ENCODE results near the gene AFAP1L1.

AFAP1L1 gene

DNA sequence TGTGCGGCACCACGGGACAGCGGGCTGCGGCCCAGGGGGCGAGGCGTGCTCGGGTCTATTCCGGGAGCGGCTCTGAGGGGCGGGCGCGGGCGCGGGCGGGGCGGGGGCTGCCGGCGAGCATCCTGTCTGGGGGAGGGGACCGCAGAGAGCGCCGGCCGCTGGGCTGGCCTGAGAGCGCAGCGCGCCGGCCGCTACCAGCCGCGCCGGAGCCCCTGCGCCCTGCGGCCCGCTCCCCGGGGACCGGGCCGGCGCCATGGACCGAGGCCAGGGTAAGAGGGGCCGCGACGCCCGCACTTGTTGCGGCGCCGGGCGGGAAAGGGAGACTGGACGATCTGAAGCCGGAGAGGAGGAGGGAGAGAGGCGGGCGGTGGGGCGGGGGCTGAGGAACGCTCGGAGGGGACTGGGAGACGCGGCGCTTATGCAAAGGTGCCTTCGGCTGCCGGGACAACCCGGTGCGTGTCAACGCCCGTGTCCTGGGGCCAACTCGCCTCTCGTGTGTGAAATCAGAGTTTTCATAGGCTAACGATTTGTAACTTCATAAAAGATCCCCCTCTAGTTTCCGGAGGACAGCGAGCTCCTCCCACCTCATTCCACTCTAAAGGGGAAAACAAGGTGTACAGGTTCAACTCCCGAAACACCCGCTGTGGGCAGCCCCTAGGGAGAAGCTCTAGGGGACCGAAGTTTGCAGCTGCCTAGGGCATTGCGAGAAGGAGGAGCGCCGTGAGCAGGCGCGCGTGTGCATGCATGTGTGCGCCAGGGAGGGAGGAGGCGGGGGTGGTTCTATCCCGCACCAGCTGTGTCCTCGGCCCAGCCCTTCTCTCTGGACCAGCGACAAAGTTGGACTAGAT, at the start of gene AFAP1L1:
Gene AFAP1L1 (plus strand): TSS at position 144 of the 848 bp plus-strand sequence. CDS start 110 bp downstream, at position 254.
- peak; percentile 15 for DNase-seq

DNA sequence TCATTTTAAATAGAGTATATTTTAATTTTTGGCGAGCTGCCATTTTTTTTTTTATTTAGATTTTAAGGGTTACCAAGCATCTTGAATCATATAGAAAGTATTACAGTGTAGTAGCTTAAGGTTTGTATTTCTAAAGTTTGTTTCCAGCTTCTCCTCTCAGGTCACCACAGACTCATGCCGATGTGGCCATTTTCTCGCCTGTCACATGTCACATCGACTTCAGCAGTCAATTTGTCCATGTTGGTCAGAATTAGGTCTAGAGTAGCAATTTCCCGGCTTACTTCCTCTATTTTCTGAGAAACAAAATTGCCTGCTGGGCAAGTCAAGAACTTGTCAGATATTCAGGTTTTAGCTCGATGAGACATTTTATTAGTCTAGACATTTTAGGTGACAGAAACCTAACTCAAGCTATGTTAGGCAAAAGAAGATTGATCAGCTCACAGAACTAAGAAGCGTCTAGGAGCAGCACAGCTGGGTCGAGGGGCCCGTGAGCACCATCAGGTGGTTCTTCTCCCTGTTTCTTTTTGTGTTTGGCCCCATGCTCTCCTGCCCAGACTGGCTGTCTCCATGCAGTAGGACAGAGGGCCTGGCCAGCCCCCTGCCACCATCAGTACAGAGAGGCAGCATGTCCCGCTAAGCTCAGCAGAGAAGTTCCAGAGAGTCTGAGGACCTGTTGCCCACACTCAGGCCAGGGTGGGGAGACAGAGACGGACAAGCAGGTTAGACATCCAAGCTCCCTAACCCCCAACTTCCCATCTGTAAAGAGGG, 48.4 kb upstream of the AFAP1L1 start:
- no peak for DNase-seq

DNA sequence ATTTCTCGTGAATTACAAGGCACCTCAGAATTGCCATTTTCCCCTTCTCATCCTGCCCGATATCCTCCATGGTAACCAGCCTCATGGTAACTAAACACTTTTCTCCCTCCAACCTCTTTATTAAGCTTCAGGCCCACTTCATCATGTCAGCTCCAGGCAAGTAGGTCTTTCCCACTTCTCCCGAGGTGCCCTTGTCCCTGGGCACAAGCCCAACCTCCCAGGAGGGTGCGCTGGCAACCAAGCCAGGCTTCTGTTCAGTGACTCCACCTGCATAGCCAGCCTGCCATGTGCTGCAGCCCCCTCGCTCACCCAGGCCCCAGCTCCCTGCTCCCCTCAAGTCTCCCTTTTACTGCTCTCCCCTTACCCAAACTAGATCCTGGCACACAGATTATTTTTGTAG, 47.4 kb upstream of the AFAP1L1 start:
- DNase-seq, result no peak

DNA sequence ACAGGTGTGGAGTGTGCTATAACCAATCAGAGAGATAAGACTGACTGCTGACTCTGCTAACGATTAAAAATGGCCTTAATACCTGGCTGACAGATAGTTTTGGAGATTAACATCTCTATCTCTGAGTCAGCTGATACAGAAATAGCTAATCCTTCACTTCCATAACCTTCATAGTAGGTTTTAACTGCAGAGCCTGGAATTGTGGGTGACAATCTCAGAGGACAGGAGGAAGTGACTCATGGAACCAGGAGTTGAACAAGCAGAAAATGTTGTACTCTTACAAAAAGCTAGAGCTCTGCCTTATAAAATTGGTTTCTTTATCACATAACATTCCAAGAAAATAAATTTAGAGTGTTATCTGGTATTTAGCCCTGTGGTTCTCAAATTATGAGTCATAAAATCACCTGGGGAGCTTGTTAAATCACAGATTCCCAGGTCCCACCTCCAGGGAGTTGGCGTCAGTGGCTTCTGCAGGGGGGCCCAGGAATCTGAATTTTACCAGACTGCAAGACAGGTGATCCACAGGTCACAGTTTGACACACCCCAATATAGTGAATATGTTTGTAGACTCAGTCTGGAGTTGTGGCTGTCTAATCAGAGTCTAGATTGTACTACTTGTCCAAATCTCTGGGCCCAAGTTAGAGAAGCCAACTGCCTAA, 44.4 kb upstream of the AFAP1L1 start:
- DNase-seq, result no peak

DNA sequence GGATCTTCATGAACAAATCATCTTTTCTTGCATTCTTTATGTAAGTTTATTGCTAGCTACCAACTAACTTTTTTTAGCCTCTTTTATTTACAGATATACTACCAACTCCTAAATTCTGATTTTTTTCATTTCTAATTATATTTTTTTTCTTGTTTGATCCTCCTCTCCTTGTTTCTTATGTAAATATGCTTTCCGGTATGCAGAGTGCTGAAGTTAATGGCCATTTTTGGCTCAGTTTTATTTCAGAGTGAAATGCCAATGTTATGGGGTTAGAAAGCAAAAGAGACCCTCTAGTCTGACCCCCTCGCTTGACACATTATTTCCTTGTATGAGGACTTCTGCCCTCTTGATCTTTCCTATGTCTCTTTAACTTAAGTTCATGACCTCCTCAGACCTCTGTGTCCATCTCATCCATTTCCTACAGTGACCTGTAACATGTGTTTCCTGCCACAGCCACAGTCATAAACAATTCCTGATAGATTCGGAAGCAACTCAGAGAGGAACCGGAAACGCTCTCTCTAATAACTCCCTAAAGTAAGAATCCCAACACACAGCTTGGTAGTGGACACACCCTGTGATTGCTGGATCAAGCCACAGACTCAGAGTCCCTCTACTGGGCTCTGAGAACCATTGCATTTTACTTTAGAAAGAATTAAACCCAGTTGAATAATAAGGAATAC, 42.9 kb upstream of the AFAP1L1 start:
- DNase-seq, result no peak

DNA sequence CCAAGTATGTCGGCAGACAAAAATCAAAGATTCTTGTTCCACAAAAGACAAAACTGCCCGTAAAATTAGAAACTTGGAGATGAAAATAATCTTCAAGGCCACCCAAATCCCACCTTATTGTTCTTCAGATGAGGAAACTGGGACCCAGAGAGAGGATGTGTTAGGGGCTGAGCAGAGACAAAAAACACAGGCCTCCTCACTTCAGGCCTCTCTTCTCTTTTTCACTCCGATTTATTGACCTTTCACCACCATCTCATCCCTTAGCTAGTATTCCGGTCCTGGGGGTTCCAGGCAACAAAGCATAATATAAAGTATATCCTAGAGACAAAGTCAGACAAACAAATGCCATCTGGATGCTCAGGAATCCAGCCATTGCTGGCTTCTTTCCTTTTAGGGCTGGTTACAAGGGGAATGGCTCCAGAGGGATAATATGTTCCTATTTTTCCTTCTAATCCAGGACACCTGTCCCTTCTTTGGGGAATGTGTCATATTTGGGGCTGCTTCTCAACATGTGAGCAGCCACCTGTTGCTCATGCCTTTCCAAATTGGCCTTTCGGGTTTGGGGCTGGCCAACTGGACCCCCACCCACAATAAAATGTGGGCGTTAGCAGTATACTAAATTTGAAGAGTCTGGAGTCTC, 42.2 kb upstream of the AFAP1L1 start:
- no peak for DNase-seq

DNA sequence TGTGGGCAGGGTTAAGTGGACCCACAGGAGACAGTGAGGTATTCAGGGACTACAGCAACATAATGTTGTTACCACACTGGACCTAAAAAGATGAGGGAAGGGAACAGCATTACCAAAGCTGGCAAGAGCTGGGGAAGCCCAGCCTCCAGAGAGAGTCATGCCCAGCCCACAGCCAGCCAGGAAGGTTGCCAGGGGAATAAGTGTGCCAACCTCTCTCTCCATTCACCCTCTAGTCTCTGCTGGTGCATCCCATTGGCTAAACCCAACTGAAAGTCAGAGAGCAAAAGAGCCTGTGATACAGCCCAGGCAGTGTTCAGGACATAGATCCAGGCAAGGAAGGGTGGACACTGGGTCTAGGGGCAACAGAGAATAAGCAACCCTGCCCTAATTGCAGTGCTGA, 35.8 kb upstream of the AFAP1L1 start:
- no peak for DNase-seq

DNA sequence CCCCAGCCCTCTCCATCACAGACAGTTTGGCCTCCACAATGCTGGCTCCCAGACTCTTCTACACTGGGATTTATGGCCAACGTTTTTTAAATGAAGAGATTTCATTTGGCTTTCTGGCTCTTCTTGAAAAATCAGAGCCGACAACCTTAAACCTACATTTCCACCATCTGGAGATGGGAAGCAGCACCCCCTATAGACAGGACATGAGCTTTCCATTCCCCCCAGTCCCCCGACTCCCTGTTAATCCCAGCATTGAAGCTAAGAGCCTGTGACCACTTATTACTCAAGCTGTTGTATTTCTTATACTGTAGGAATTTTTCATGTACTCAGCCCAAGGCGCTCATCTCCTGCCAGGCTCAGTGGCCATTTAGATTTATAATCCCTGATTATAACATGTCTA, 34.0 kb upstream of the AFAP1L1 start:
- DNase-seq, result no peak

DNA sequence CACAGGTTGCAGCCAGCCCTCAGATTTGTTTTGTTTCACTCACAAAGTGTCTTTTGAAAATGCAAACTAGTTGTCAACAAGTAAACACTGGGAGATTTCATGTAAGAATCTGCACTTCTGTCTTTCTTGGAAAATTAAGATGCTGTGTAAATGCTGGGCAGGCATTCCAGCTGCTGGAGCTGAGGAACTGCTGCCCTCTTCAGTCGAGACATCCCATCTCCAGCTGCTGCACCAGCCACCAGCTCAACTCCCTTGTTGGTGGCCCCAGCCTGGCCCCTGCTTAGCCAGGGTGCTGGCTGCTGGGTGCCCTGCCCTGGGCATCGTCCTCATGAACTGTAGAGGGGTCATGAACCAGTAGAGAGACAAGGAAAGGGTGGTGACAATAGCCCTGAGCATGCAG, 33.1 kb upstream of the AFAP1L1 start:
- no peak for DNase-seq

DNA sequence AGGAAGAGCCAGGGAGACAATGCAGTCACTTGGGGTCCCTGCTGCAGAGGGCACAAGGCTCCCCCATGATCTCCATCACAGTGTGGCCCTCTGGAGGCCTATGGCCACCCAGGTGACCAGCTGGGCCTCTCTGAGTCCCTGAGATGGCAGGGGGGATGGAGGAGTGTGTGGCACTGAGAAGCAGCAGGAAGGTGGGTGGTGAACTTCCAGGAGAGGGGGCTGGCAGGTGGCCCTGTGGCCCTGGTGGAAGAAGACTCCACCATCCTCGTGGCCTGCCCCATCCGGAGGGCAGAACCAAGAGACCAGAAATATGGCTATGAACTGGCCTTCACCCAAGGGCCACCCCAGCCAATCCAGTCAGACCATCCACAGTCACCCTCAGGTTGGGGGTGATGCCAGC, 31.7 kb upstream of the AFAP1L1 start:
- DNase-seq, result peak; percentile 8

DNA sequence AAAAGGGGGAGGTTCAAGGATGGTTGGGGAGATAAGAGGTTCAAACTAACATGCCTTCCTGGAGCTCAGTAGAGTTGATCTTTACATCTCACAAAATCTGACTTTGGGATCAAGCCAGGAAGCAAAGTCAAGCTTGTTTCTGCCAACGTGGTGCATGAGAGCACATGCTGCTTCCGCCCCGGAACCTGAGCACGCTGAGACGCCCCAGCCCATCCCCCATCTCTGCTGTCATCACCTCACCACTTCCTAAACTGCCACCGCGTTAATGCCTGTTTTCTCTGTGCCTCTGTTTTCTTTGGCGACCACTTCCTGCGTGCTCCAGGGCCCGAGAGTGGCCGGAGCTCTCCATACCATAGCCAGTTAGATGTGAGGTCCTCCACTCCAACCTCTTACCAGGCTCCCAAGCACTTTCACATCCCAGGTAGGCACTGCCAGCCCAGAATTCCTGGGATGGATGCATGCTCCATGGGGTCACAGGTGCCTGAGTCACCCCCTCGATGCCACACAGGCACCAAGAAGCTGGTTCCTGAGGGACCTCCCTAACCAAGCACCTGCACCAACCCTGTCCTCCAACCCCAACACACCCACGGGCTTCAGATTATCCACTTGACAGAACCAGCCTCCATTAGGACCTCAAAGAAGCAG, 31.2 kb upstream of the AFAP1L1 start:
- DNase-seq, result peak; percentile 71

DNA sequence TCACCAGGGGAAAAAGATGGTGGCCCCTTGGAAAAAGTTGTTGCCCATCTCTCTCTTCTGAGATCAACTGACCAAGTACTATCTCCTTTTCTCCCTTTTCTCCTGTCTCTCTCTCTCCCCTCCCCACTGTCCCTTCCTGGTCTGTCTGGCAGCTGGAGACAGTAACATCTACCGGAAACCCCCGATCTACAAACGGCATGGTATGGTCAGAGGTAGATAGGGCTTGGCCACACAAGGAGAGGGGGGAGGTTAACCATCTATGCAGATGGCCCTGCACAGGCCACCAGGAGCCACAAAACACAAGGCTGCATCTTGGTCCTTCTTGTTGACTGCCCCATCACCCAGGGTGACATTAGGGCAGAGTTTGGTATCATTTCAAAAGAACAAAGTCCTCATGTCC, 29.3 kb upstream of the AFAP1L1 start:
- DNase-seq, result no peak

DNA sequence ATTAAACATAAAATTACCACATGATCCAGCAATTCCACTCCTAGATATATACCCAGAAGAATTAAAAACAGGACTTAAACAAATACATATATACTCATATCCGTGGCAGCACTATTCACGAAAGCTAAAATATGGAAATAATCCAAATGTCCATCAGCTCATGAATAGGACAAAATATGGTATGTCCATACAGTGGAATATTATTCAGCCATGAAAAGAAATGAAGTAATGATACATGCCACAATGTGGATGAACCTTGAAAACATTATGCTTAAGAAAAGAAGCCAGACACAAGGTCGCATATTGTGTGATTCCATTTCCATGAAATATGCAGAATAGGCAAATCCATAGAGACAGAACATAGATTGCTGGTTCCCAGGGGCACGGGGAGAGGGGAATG, 24.8 kb upstream of the AFAP1L1 start:
- no peak for DNase-seq

DNA sequence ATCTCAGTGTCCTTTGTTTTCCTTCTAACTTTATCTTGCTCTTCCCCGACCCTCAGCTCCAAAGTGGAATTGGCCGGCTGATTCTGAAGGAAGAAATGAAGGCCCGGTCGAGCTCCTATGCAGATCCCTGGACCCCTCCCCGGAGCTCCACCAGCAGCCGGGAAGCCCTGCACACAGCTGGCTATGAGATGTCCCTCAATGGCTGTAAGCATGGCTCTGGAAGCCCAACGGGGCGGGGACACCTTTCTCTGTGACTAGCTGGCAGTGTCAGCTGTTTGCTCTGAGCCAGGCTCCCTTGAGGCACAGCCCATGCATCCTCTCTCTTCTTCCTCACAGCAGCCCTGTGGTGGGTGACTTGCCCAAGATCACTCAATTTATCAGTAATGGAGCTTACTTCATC, 23.9 kb upstream of the AFAP1L1 start:
- DNase-seq, result no peak

DNA sequence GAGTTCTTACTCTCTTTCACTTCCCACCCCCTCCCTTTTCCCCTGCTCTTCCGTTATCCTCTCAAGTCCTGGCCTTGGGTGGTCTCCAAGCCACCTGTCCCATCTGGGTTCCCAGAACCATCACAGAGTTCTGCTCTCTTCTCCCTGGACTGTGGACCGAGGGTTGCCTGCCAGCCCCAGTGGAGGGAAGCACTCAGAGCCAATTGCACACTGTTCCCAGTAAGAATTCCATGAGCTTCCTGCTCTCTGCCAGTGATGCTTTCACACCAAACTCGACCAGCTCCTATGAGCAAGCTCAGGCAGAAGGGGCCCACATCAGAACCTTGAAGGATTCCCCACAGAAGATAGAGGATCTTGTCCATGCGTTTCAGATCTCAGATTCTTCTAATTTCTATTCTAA, 20.1 kb upstream of the AFAP1L1 start:
- DNase-seq, result no peak

DNA sequence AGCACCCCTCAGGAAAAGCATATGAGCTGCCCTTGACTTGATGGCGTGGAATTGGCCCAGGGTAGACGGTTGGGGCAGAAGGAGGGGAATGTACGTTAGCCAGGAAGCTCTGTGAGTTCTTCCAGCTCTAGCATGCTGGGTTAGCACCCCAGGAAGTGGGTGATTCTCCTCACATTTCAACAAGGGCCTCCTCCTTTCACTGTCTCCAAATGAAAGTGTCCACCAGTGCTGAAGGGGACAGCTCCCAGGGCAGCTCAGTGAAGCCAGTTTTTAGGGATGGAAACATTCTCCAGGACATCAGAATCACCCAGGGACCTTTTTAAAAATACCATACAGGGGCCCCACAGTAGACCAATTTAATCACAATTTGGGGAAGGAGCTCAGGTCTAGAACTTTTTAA, 17.2 kb upstream of the AFAP1L1 start:
- no peak for DNase-seq

DNA sequence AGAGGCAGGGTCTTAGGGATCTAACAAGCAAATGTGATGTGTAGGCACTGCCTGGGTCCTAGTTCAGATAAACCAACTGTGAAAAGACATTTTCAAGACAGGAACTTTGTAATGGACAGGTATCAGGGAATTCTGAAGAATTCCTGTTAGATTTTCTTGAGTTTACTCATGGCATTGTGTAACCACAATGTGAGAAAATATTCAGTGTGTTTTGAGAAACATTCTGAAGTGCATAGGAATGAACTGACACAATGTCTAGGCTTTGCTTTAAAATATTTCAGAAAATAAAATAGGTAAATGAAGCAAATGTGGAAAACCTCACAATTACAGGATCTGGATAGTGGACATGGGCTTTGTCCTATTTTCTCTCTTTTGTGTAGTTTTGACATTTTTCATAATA, 15.2 kb upstream of the AFAP1L1 start:
- no peak for DNase-seq

DNA sequence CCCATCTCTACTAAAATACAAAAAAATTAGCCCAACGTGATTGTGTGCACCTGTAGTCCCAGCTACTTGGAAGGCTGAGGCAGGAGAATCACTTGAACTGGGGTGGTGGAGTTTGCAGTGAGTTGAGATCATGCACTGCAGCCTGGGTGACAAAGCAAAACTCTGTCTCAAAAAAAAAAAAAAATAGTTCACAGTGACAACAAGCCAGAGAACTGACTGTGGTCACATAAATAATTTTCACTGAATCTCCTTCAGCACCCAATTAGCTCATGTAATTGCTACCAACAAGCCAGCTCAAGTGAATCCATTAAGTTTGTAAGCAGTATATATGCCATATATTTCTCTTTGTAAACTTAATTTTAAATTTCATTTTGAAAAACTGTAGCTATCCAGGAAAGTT, 14.5 kb upstream of the AFAP1L1 start:
- no peak for DNase-seq

DNA sequence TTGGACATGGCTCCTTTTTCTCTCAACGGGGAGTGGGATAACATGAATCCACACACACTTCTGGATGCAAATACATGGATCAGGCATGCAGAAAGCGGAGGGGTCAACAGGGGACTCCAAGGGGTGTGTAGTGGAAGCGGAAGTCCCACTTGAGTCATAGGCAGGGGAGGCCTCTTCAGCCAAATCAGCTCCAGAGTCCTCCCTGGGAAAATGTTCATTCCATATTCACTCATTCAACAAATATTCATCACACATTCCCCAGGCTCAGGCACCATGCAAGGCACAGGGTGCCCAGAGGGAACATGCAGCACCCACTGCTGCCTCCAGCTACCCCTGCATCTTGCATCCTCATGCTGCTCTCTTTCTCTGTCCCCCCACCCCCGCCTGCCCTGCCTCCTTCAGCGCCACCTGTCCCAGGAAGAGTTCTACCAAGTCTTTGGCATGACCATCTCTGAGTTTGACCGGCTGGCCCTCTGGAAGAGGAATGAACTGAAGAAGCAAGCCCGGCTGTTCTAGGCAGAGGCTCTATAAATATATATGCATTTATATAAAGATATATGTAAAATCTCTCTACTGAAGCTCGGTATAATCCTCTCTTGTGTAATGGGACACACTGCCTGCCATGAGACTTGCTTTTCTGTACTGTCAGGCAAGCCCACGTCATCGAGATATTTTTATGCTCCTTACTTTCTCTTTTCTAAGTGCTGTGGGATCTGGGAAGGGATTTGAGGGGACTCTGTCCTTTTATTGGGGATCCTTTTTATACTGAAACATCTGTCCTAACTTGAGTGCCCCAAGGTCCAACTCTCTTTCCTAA, 13.6 kb upstream of the AFAP1L1 start:
- DNase-seq, result no peak

DNA sequence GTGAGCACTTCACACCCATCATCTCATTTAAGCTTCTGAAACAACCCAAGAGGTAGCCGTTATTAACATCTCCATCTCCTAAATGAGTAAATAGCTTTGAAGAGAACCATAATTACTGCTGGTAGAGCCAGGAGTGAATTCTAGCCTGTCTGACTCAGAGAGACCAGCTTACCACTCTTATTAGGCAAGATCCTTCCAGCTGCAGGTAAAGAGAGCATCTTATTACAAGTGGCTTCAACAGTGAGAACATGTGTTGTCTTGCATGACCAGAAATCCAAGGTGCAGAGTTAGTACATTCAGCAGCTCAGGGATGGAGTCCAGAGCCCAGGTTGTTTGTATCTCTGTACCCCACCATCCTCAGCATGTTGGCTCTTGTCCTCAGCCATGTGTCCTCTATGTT, 10.9 kb upstream of the AFAP1L1 start:
- DNase-seq, result no peak

DNA sequence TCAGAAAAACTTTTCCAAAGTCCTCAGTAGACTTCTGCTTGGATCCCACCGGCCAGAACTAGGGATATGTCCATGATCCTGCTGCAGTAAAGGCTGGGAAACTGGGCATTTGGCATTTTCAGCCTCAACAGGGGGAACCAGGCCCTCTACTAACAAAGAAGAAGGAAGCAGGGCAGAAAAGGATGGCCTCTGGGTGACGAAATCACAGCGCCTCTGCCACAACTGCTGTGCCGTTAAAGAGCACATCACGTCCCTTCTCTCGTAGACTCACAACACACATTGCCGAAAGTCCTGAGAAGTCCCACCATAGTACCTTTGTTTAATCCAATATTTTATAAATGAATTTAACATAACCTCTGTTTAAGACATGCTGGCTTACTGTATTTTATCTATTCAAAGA, 10.4 kb upstream of the AFAP1L1 start:
- DNase-seq, result no peak

Data from stimulated activated CD4-positive, alpha-beta T cell treated with anti-CD3 and anti-CD28 coated beads, Interleukin-4, amount 100 ng/mL, for 1 hour (primary cell).